Loucy (cell line): ENCODE results near the gene NPAT.
"Not testable (repeated sequence)": the region's sequence is repeated elsewhere in the genome, so short reads cannot be mapped to it uniquely, and the experiment has no call there.

ENCODE experiments used
- H2AFZ ChIP-seq: fragments of 200-600 bp; sonication (generic); 2 replicates; pipeline ENCODE4 v1.6.0; 2016; ENCODE audit warnings: antibody characterized with exemption, mild to moderate bottlenecking, low read length, moderate library complexity
- H3F3A ChIP-seq: fragments of 200-600 bp; 2 replicates; pipeline ENCODE4 v1.6.0; 2016; ENCODE audit warnings: antibody characterized with exemption, low read depth, mild to moderate bottlenecking
- H3K27me3 ChIP-seq: fragments of 200-600 bp; sonication (generic); 2 replicates; pipeline ENCODE4 v1.6.1; 2014; ENCODE audit warnings: low read length, mild to moderate bottlenecking; ENCODE audit not compliant: insufficient read depth, poor library complexity, severe bottlenecking
- H3K36me3 ChIP-seq: fragments of 200-600 bp; sonication (generic); 2 replicates; pipeline ENCODE4 v1.6.1; 2016; ENCODE audit warnings: low read length; ENCODE audit not compliant: insufficient read depth
- H3K4me1 ChIP-seq: fragments of 200-600 bp; sonication (generic); 2 replicates; pipeline ENCODE4 v1.5.1; 2014; ENCODE audit warnings: low read length, mild to moderate bottlenecking; ENCODE audit not compliant: insufficient read depth, poor library complexity, severe bottlenecking
- H3K4me2 ChIP-seq: fragments of 200-600 bp; sonication (generic); 2 replicates; pipeline ENCODE4 v1.6.0; 2014; ENCODE audit warnings: antibody characterized with exemption, low read length, low read depth, mild to moderate bottlenecking; ENCODE audit not compliant: poor library complexity, severe bottlenecking
- H3K4me3 ChIP-seq: fragments of 200-600 bp; sonication (generic); 2 replicates; pipeline ENCODE4 v1.5.1; 2014; ENCODE audit warnings: low read length, mild to moderate bottlenecking, mixed read lengths; ENCODE audit not compliant: poor library complexity, severe bottlenecking
- H3K79me2 ChIP-seq: fragments of 200-600 bp; sonication (generic); 2 replicates; pipeline ENCODE4 v1.6.1; 2014; ENCODE audit warnings: low read length; ENCODE audit not compliant: insufficient read depth
- H3K9ac ChIP-seq: fragments of 200-600 bp; sonication (generic); 2 replicates; pipeline ENCODE4 v1.6.0; 2014; ENCODE audit warnings: mild to moderate bottlenecking, low read depth, low read length, moderate library complexity; ENCODE audit not compliant: poor library complexity, severe bottlenecking
- H3K9me2 ChIP-seq: fragments of 200-600 bp; sonication (generic); replicated peaks from 2 replicates; pipeline ENCODE4 v1.6.1; 2016; ENCODE audit warnings: low read depth, low read length, mixed read lengths
- H3K9me3 ChIP-seq: fragments of 200-600 bp; sonication (generic); 2 replicates; pipeline ENCODE4 v1.6.1; 2014; ENCODE audit warnings: mild to moderate bottlenecking, antibody characterized with exemption, low read length, low read depth; ENCODE audit not compliant: insufficient read depth
- H4K20me1 ChIP-seq: fragments of 200-600 bp; sonication (generic); 2 replicates; pipeline ENCODE4 v1.6.0; 2014; ENCODE audit warnings: antibody characterized with exemption, low read length, mild to moderate bottlenecking; ENCODE audit not compliant: insufficient read depth, poor library complexity, severe bottlenecking
- EZH2phosphoT487 ChIP-seq: fragments of 200-600 bp; IDR thresholded peaks from 2 replicates; pipeline ENCODE4 v1.6.1; 2018; ENCODE audit warnings: antibody characterized with exemption, mild to moderate bottlenecking, moderate library complexity, borderline replicate concordance
- TF ChIP-seq, protein P1 (sequence below): fragments of 200-600 bp; sonication (generic); conservative IDR thresholded peaks from 2 replicates; pipeline ENCODE4 v1.5.1; 2014; ENCODE audit warnings: mild to moderate bottlenecking, antibody characterized with exemption, low read length

Gene NPAT

DNA sequence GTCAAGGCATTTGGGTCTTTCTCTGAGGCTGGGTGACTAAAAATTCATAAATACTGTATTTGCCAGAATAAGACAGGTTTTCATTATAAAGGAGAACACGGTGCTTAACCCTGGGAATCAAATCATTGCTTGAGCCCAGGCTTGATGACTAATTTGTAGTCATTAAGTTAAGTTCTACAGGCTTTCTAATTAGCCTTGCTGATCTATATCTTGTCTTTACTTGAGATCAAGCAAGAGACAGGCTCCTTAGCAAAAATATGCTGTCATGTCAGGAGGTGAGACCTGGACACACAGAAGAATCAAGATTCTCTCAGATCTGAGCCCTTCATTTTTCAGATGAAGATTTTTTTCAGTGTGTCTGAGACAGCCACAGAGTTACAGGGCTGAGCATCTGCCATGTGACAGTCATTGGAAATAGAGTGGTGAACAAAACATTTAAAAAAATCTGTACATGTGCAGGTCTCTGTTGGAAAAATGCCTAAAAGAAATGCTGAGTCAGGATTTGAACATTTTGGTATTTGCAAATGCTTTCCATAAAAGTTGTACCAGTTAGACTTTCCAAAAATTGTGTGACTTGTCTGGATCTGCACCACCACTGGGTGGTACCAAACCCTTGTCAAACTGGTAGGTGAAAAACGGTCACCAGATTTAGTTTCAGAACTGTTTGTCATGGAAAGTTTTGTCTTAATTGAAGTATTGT, 86.4 kb downstream of the NPAT start:
- Histone ChIP-seq H4K20me1 (no peaks in the 10 kb centered on the region), H3K4me3 (no peak overlapping the region), H2AFZ (no peak overlapping the region), H3K27me3 (no peaks in the 10 kb centered on the region), H3K79me2 (no peaks in the 10 kb centered on the region), H3K9ac (no peak overlapping the region), H3K9me2 (no peaks in the 10 kb centered on the region), H3K4me1 (no peaks in the 10 kb centered on the region), H3K4me2 (no peak overlapping the region), H3K36me3 (peaks cover 20% of the 10 kb centered on the region; the same call in 1 of the 2 replicates), H3K9me3 (no peaks in the 10 kb centered on the region), H3F3A (no peaks in the 10 kb centered on the region)
- no peak for TF ChIP-seq EZH2phosphoT487
- TF ChIP-seq, protein P1, sequence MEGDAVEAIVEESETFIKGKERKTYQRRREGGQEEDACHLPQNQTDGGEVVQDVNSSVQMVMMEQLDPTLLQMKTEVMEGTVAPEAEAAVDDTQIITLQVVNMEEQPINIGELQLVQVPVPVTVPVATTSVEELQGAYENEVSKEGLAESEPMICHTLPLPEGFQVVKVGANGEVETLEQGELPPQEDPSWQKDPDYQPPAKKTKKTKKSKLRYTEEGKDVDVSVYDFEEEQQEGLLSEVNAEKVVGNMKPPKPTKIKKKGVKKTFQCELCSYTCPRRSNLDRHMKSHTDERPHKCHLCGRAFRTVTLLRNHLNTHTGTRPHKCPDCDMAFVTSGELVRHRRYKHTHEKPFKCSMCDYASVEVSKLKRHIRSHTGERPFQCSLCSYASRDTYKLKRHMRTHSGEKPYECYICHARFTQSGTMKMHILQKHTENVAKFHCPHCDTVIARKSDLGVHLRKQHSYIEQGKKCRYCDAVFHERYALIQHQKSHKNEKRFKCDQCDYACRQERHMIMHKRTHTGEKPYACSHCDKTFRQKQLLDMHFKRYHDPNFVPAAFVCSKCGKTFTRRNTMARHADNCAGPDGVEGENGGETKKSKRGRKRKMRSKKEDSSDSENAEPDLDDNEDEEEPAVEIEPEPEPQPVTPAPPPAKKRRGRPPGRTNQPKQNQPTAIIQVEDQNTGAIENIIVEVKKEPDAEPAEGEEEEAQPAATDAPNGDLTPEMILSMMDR = peak; percentile 55

DNA sequence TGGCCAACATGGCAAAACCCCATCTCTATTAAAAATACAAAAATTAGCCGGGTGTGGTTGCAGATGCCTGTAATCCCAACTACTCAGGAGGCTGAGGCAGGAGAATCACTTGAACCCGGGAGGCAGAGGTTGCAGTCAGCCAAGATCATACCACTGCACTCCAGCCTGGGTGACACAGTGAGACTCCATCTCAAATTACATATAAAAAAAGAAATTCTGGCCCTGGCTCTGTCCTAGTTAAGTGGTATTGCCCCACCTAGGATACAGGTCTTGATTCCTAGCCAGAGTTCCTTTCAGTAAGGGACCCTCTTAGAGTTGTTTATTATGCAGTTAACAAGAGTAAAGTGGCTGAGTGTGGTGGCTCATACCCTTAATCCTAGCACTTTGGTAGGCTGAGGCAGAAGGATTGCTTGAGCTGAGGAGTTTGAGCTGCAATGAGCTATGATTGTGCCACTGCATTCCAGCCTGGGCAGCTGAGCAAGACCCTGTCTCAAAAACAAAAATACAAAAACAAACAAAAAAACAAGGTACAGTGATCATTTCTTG, 89.4 kb downstream of the NPAT start:
- H3K9me3 ChIP-seq, H2AFZ ChIP-seq, H3K4me3 ChIP-seq, H4K20me1 ChIP-seq, H3K36me3 ChIP-seq, H3K9me2 ChIP-seq, H3K4me1 ChIP-seq, H3K4me2 ChIP-seq, H3K27me3 ChIP-seq, H3F3A ChIP-seq, H3K9ac ChIP-seq, H3K79me2 ChIP-seq: not testable (repeated sequence)

- TF ChIP-seq EZH2phosphoT487 = no peak
- TF ChIP-seq, protein P1 = no peak
- Histone ChIP-seq H3K4me1 (no peaks in the 10 kb centered on the region), H3K9me2 (no peaks in the 10 kb centered on the region), H3F3A (no peaks in the 10 kb centered on the region), H2AFZ (no peak overlapping the region), H3K79me2 (no peaks in the 10 kb centered on the region), H3K27me3 (no peaks in the 10 kb centered on the region), H4K20me1 (no peaks in the 10 kb centered on the region), H3K4me3 (no peak overlapping the region), H3K9ac (no peak overlapping the region), H3K9me3 (no peaks in the 10 kb centered on the region), H3K4me2 (no peak overlapping the region), H3K36me3 (peaks cover 10% of the 10 kb centered on the region; the same call in 1 of the 2 replicates)
Observed at GRCh38 chr11:108131993-108132392, 90.4 kb downstream of the NPAT start.

DNA sequence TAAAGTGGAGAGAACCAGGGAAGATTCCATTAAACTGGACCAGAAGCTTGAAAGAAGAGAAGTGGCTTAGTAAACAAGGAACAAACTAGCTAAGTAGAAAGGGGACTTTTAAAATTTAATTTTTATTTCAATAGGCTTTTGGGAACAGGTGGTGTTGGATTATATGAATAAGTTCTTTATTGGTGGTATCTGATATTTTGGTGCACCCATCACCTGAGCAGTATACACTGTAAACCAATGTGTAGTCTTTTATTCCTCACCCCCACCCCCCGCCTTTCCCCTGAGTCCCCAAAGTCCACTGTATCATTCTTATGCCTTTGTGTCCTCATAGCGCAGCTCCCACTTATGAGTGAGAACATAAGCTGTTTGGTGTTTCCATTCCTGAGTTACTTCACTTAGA, 93.7 kb downstream of the NPAT start:
- Histone ChIP-seq H3K79me2 (0 out of 2 replicates have a peak, but pooled peaks cover 4% of the 10 kb centered on the region), H3K4me1 (peaks cover 11% of the 10 kb centered on the region), H3K4me3 (no peak overlapping the region), H3K4me2 (no peak overlapping the region), H2AFZ (no peak overlapping the region), H3K9ac (no peak overlapping the region), H3K9me2 (no peaks in the 10 kb centered on the region), H3K36me3 (peaks cover 5% of the 10 kb centered on the region; the same call in 1 of the 2 replicates), H4K20me1 (no peaks in the 10 kb centered on the region), H3K9me3 (no peaks in the 10 kb centered on the region), H3K27me3 (no peaks in the 10 kb centered on the region), H3F3A (no peaks in the 10 kb centered on the region)
- no peak for TF ChIP-seq EZH2phosphoT487
- TF ChIP-seq, protein P1 = no peak
